ENCODE data around the gene BRK1.

The BRK1 gene

GRCh38 chr3:10115326-10116137 is at the start of gene BRK1 (continued):
- TF ChIP-seq ZNF148 (tag by site-specific recombination; IDR thresholded peaks at IDR 0.05; ENCODE audit: borderline replicate concordance) (no peak), GLIS2 (tag by site-specific recombination; IDR thresholded peaks at IDR 0.05) (no peak), ZBTB20 (tag by site-specific recombination; IDR thresholded peaks at IDR 0.05) (peak; percentile 98), ZNF629 (tag by site-specific recombination; IDR thresholded peaks at IDR 0.05) (peak; percentile 93), ZNF184 (tag by site-specific recombination; IDR thresholded peaks at IDR 0.05) (peak; percentile 16; the same call in 1 of the 2 replicates), ZNF596 (tag by site-specific recombination; IDR thresholded peaks at IDR 0.05) (no peak), ZNF692 (tag by site-specific recombination; IDR thresholded peaks at IDR 0.05) (no peak; the same call in 1 of the 2 replicates), ZNF121 (tag by site-specific recombination; IDR thresholded peaks at IDR 0.05) (no peak), YY1 (tag by site-specific recombination; IDR thresholded peaks at IDR 0.05) (peak; percentile 56; the same call in 1 of the 2 replicates), ZBTB26 (tag by site-specific recombination; optimal IDR thresholded peaks at IDR 0.05) (peak; percentile 86), ZNF433 (tag by site-specific recombination; IDR thresholded peaks at IDR 0.05; ENCODE audit: low read depth) (no peak), ZBTB17 (tag by site-specific recombination; IDR thresholded peaks at IDR 0.05) (peak; percentile 60), PRDM6 (tag by site-specific recombination; IDR thresholded peaks at IDR 0.05) (no peak), ZNF624 (tag by site-specific recombination; IDR thresholded peaks at IDR 0.05) (0 out of 2 replicates have a peak, but pooled peaks have one; percentile 10), KLF9 (tag by site-specific recombination; IDR thresholded peaks at IDR 0.05; ENCODE audit: low read depth) (peak; percentile 85), ZNF555 (tag by site-specific recombination; conservative IDR thresholded peaks at IDR 0.05) (no peak), KLF1 (tag by site-specific recombination; IDR thresholded peaks at IDR 0.05) (peak; percentile 24; the same call in 1 of the 2 replicates), ZNF488 (tag by site-specific recombination; IDR thresholded peaks at IDR 0.05) (no peak), ATF2 (tag by site-specific recombination; IDR thresholded peaks at IDR 0.05; ENCODE audit: low read depth) (no peak), ZBTB1 (tag by site-specific recombination; IDR thresholded peaks at IDR 0.05) (no peak), SALL2 (tag by site-specific recombination; IDR thresholded peaks at IDR 0.05; ENCODE audit: borderline replicate concordance) (no peak), PRDM4 (tag by site-specific recombination; IDR thresholded peaks at IDR 0.05) (0 out of 2 replicates have a peak, but pooled peaks have one; percentile 9), ZNF792 (tag by site-specific recombination; IDR thresholded peaks at IDR 0.05) (no peak), GLIS1 (tag by site-specific recombination; IDR thresholded peaks at IDR 0.05) (peak; percentile 31; the same call in 1 of the 2 replicates), ZIC2 (tag by site-specific recombination; IDR thresholded peaks at IDR 0.05) (0 out of 2 replicates have a peak, but pooled peaks have one; percentile 16)

All from HEK293 (cell line).